Dermis blood vessel endothelial cell (primary cell): ENCODE measurements around the gene GAS6. TPM values are rescaled to one million over a fixed set of nuclear protein-coding genes. Genes with fewer than 3 reads are reported as not detected.
"Not testable (repeated sequence)": the region's sequence is repeated elsewhere in the genome, so short reads cannot be mapped to it uniquely, and the experiment has no call there.

Experiments
- DNase-seq: peaks from one replicate; pipeline ENCODE4 v3.0.0; 2010
- total RNA-seq: library from RNA; depleted of rRNA; stranded (reverse); fragments of >200 nt; gene quantifications from 2 replicates; pipeline ENCODE4 v1.2.3, GENCODE V29; 2014

GAS6 gene
- total RNA-seq, 1 donor from 2014 or later, result 174 TPM

GRCh38 chr13:113867913-113868312 is 4.0 kb upstream of the GAS6 start:
- DNase-seq, result not testable (repeated sequence)

GRCh38 chr13:113865427-113865826 is 1.6 kb upstream of the GAS6 start:
- no peak for DNase-seq

GRCh38 chr13:113864273-113864890 is 506 bp upstream of the GAS6 start:
- no peak for DNase-seq

- DNase-seq, result peak; percentile 36
Measured at GRCh38 chr13:113862931-113863523, 849 bp downstream of the GAS6 start.

GRCh38 chr13:113862191-113862930 is 1.5 kb downstream of the GAS6 start:
- no peak for DNase-seq

- no peak for DNase-seq
Measured at GRCh38 chr13:113861433-113862030, 2.3 kb downstream of the GAS6 start.

- DNase-seq, result no peak
Measured at GRCh38 chr13:113860665-113861432, 3.0 kb downstream of the GAS6 start.

- DNase-seq, result no peak
Measured at GRCh38 chr13:113860051-113860664, 3.7 kb downstream of the GAS6 start.

GRCh38 chr13:113859311-113860050 is 4.4 kb downstream of the GAS6 start:
- DNase-seq, result no peak

GRCh38 chr13:113857531-113858195 is 6.2 kb downstream of the GAS6 start:
- no peak for DNase-seq

GRCh38 chr13:113856716-113857065 is 7.2 kb downstream of the GAS6 start:
- peak; percentile 56 for DNase-seq

GRCh38 chr13:113855931-113856715 is 7.8 kb downstream of the GAS6 start:
- DNase-seq, result no peak

GRCh38 chr13:113855012-113855921 is 8.6 kb downstream of the GAS6 start:
- no peak for DNase-seq

GRCh38 chr13:113854238-113855011 is 9.5 kb downstream of the GAS6 start:
- DNase-seq, result no peak

GRCh38 chr13:113853518-113854237 is 10.2 kb downstream of the GAS6 start:
- DNase-seq, result no peak

- DNase-seq, result no peak
Measured at GRCh38 chr13:113852536-113853517, 11.0 kb downstream of the GAS6 start.
